GM12878 (cell line): Measurements from ENCODE around the gene NOP9. TPM values are rescaled to one million over a fixed set of nuclear protein-coding genes. Genes with fewer than 3 reads are reported as not detected.
A peak's percentile ranks its signal among the peaks of the same experiment; 100 is the strongest.

Experiments
- ATAC-seq: fragments of 200-7000 bp; cut with Tn5 transposase; 3 replicates; pipeline ENCODE4 v1.9.1; 2020; ENCODE audit warnings: mild to moderate bottlenecking, moderate library complexity
- BruUV-seq: library from RNA; stranded (reverse); fragments of 400-500 nt; replicated peaks from 2 replicates; lab custom pipeline; 2021; lab: Mats Ljungman, UMichigan
- CTCF ChIA-PET: fragments of 300-600 bp; sonication (Branson Sonifier 250); formaldehyde crosslinking; extraction: SDS; loops from one replicate; lab custom pipeline; 2021; ENCODE audit warnings: inconsistent platforms; lab: Yijun Ruan, JAX
- POLR2A ChIA-PET: fragments of 350-600 bp; formaldehyde crosslinking; extraction: SDS; loops from one replicate; lab custom pipeline; 2021; ENCODE audit warnings: inconsistent platforms; lab: Charles Lee
- RAD21 ChIA-PET: fragments of 300-600 bp; sonication (Branson Sonifier 250); formaldehyde crosslinking; loops from one replicate; lab custom pipeline; 2023; ENCODE audit warnings: antibody characterized with exemption; ENCODE audit not compliant: unreplicated experiment; lab: Charles Lee
- SMC1A ChIA-PET: fragments of 300-600 bp; sonication (Branson Sonifier 250); formaldehyde crosslinking; loops from one replicate; lab custom pipeline; 2023; ENCODE audit not compliant: unreplicated experiment, uncharacterized antibody; lab: Charles Lee
- DNase-seq: peaks from one replicate; pipeline ENCODE4 v3.0.0-alpha.2; 2011; ENCODE audit warnings: low read depth, low spot score
- FAIRE-seq: peaks from 3 replicates; lab custom pipeline; 2011; peaks lifted over from hg19 to GRCh38; lab: Jason Lieb, UNC
- H2AFZ ChIP-seq: 2 replicates; pipeline ENCODE4 v1.6.0; 2011; ENCODE audit warnings: low read depth, low read length, control low read depth; ENCODE audit not compliant: control insufficient read depth
- H3K27ac ChIP-seq: 2 replicates; pipeline ENCODE4 v1.5.1; 2011; ENCODE audit warnings: control low read depth; ENCODE audit not compliant: control insufficient read depth, insufficient read depth
- H3K27me3 ChIP-seq, 2 experiments: replicated peaks in 1 of 2; 2 replicates each; pipeline versions ENCODE4 v1.6.0 to v1.6.1; 2011; ENCODE audit warnings: low read length in 1 of 2; ENCODE audit not compliant: control insufficient read depth in 2 of 2, insufficient read depth in 2 of 2
- H3K36me3 ChIP-seq, 2 experiments: 2 replicates each; pipeline ENCODE4 v1.5.1; 2011; ENCODE audit warnings: low read length in 1 of 2; ENCODE audit not compliant: control insufficient read depth in 2 of 2, insufficient read depth in 2 of 2
- H3K4me1 ChIP-seq: 2 replicates; pipeline ENCODE4 v1.6.1; 2011; ENCODE audit warnings: mild to moderate bottlenecking, low read length, moderate library complexity, mixed read lengths; ENCODE audit not compliant: control insufficient read depth, insufficient read depth
- H3K4me2 ChIP-seq: 2 replicates; pipeline ENCODE4 v1.6.0; 2011; ENCODE audit warnings: control low read depth; ENCODE audit not compliant: control insufficient read depth, insufficient read depth
- H3K4me3 ChIP-seq: fragments of 200-600 bp; sonication (generic); 2 replicates; pipeline ENCODE4 v1.5.1; 2016
- H3K79me2 ChIP-seq: 2 replicates; pipeline ENCODE4 v1.6.0; 2011; ENCODE audit warnings: low read length; ENCODE audit not compliant: control insufficient read depth, insufficient read depth
- H3K9ac ChIP-seq: 2 replicates; pipeline ENCODE4 v1.8.0; 2011; ENCODE audit warnings: low read length, control low read depth, mixed read lengths; ENCODE audit not compliant: control insufficient read depth, insufficient read depth
- H3K9me3 ChIP-seq: replicated peaks from 3 replicates; pipeline ENCODE4 v1.5.1; 2011; ENCODE audit warnings: mild to moderate bottlenecking, low read length; ENCODE audit not compliant: control insufficient read depth, insufficient read depth
- H4K20me1 ChIP-seq: 2 replicates; pipeline ENCODE4 v1.6.0; 2011; ENCODE audit not compliant: control insufficient read depth, insufficient read depth
- BMI1 ChIP-seq: fragments of 450-650 bp; IDR thresholded peaks from 2 replicates; pipeline ENCODE4 v1.6.1; 2016; ENCODE audit warnings: mild to moderate bottlenecking, moderate library complexity, borderline replicate concordance
- CREM ChIP-seq: IDR thresholded peaks from 2 replicates; pipeline ENCODE4 v1.6.1; 2014; ENCODE audit warnings: antibody characterized with exemption, low read depth
- EED ChIP-seq: sonication (generic); IDR thresholded peaks from 2 replicates; pipeline ENCODE4 v1.6.1; 2016; ENCODE audit warnings: antibody characterized with exemption, low read depth
- FOS ChIP-seq: IDR thresholded peaks from 3 replicates; pipeline ENCODE4 v1.6.1; 2011; ENCODE audit warnings: borderline replicate concordance; ENCODE audit not compliant: insufficient read length; ENCODE audit errors: extremely low read depth
- MEF2B ChIP-seq: fragments of 450-650 bp; IDR thresholded peaks from 2 replicates; pipeline ENCODE4 v1.6.1; 2018; ENCODE audit warnings: mild to moderate bottlenecking, moderate library complexity; ENCODE audit not compliant: partially characterized antibody, poor library complexity, severe bottlenecking
- POLR2AphosphoS5 ChIP-seq: IDR thresholded peaks from 2 replicates; pipeline ENCODE4 v1.6.1; 2011; ENCODE audit warnings: mild to moderate bottlenecking, low read length, inconsistent platforms
- ZBED1 ChIP-seq: IDR thresholded peaks from 2 replicates; pipeline ENCODE4 v1.6.1; 2016; ENCODE audit warnings: borderline replicate concordance
- ZNF274 ChIP-seq: IDR thresholded peaks from one replicate; pipeline ENCODE4 v1.8.0; 2011; ENCODE audit not compliant: insufficient read length, insufficient read depth
- WGBS: methylation state at CpG from one replicate; pipeline ENCODE4 v1.1.6; 2016; ENCODE audit warnings: low lambda C conversion rate; ENCODE audit not compliant: insufficient replicate concordance, insufficient coverage; ENCODE audit errors: missing lambda C conversion rate; 5-methylcytosine and 5-hydroxymethylcytosine counted together
- in situ Hi-C: fragments of 300-500 bp; cut with MboI; formaldehyde crosslinking; loops from 9 replicates; pipeline ENCODE4 v1.14.3; 2018; ENCODE audit warnings: mixed read lengths
- intact Hi-C: fragments of 100-400 bp; cut with micrococcal nuclease; formaldehyde crosslinking; loops from one replicate; pipeline ENCODE4 v1.14.2; 2022; ENCODE audit not compliant: unreplicated experiment
- polyA plus RNA-seq, 11 experiments: library from polyadenylated mRNA; depleted of rRNA in 4 of 11; unstranded in 6 of 11; stranded (reverse) in 5 of 11; fragments of >200 nt; fragmentation: Nextera tagmentation in 4 of 11; fragmentation: Illumina TruSeq in 1 of 11; extraction: Ambion mirVana in 4 of 11; extraction: Trizol in 1 of 11; gene quantifications; 1 replicate in 1 of 11; 2 replicates in 10 of 11; pipeline versions ENCODE4 v1.2.1 to v1.2.3, GENCODE V29; 2011 to 2016; ENCODE audit warnings: inconsistent platforms in 2 of 11, missing spikeins in 2 of 11, low read depth in 1 of 11
- total RNA-seq, 4 experiments: library from RNA; depleted of rRNA in 3 of 4; stranded (reverse); fragments of >200 nt in 3 of 4; fragmentation: Illumina TruSeq in 1 of 4; extraction: Trizol in 1 of 4; gene quantifications; 2 replicates each; pipeline versions ENCODE4 v1.2.1 to v1.2.3, GENCODE V29; 2013 to 2021
- TF ChIP-seq, protein P1 (sequence below): fragments of 450-650 bp; formaldehyde crosslinking; IDR thresholded peaks from 2 replicates; pipeline ENCODE4 v1.4.0; 2020; ENCODE audit warnings: mild to moderate bottlenecking, moderate library complexity
- TF ChIP-seq, protein P2 (sequence below): fragments of 450-650 bp; IDR thresholded peaks from 2 replicates; pipeline ENCODE4 v1.6.1; 2016; ENCODE audit warnings: mild to moderate bottlenecking
- TF ChIP-seq, protein P3 (sequence below), 3 experiments: IDR thresholded peaks in 2 of 3; conservative IDR thresholded peaks in 1 of 3; 2 replicates each; pipeline ENCODE4 v1.5.1; 2011; ENCODE audit warnings: low read depth in 3 of 3, low read length in 3 of 3, mild to moderate bottlenecking in 3 of 3, control low read depth in 2 of 3, moderate library complexity in 2 of 3, inconsistent platforms in 1 of 3, mixed read lengths in 1 of 3; ENCODE audit not compliant: control insufficient read depth in 2 of 3, insufficient read depth in 1 of 3; ENCODE audit errors: extremely low read depth in 1 of 3

NOP9 gene
- total and polyA plus RNA-seq, 10 of the 15 experiments (the other 5 are each of a cell fraction or from before 2014, with no cell fraction given), result 2.4 to 43.9 (median 20.3) TPM

DNA sequence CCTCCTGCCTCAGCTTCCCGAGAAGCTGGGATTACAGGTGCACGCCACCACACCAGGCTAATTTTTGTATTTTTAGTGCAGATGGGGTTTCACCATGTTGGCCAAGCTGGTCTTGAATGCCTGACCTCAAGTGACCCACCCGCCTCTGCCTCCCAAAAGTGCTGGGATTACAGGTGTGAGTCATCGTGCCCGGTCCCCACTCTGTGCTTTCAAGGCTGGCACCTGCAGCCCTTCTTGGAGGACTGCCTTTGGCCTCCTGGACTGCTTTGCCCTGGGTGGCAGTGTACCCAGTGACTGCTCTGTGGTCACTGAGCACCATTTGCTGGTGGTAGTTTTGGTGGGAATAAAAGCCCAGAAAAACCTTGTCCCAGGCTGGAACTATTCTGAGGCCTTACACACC lies 12.7 kb upstream of the NOP9 start (continued):
- TF ChIP-seq, protein P1, sequence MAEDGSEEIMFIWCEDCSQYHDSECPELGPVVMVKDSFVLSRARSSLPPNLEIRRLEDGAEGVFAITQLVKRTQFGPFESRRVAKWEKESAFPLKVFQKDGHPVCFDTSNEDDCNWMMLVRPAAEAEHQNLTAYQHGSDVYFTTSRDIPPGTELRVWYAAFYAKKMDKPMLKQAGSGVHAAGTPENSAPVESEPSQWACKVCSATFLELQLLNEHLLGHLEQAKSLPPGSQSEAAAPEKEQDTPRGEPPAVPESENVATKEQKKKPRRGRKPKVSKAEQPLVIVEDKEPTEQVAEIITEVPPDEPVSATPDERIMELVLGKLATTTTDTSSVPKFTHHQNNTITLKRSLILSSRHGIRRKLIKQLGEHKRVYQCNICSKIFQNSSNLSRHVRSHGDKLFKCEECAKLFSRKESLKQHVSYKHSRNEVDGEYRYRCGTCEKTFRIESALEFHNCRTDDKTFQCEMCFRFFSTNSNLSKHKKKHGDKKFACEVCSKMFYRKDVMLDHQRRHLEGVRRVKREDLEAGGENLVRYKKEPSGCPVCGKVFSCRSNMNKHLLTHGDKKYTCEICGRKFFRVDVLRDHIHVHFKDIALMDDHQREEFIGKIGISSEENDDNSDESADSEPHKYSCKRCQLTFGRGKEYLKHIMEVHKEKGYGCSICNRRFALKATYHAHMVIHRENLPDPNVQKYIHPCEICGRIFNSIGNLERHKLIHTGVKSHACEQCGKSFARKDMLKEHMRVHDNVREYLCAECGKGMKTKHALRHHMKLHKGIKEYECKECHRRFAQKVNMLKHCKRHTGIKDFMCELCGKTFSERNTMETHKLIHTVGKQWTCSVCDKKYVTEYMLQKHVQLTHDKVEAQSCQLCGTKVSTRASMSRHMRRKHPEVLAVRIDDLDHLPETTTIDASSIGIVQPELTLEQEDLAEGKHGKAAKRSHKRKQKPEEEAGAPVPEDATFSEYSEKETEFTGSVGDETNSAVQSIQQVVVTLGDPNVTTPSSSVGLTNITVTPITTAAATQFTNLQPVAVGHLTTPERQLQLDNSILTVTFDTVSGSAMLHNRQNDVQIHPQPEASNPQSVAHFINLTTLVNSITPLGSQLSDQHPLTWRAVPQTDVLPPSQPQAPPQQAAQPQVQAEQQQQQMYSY (CRISPR knock-in tag), result no peak
- TF ChIP-seq MEF2B, result no peak
- no peak for TF ChIP-seq FOS
- TF ChIP-seq POLR2AphosphoS5, result no peak

DNA sequence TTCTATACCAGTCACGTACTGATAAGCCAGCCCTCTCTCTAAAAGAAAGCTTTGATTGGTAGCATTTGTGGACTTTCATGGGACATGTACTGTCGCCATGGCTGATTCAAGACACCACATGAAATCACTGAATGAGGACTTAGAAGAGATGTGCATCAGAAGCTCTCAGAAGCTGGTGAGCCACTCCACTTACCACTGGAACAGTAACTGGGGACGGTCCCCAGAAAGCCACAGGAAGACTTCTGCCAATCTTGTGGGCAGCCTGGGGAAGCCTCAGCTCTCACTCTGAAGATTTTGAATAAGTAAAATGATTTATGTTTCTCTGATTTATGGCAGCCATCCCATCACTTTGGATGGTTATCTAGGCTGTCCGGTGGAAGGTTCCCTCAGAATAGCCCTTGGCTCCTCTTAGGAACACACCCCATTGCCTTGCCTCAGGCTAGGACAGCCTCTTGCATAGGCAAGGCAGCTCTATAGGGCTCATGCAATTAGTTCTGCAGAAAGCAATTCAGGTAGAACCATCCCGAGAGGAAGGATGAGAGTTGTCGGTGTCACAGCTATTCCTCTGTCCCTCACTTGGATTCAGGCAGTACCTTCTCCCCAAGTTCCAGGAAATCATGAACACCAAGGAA lies 9.9 kb upstream of the NOP9 start:
- Histone ChIP-seq H3K79me2 (no peaks in the 10 kb centered on the region), H3K4me3 (no peak overlapping the region), H3K4me1 (peaks cover 11% of the 10 kb centered on the region), H3K9me3 (no peaks in the 10 kb centered on the region), H3K4me2 (peak overlapping the region; percentile 42), H3K36me3 (peaks cover 12 to 26% of the 10 kb centered on the region in 2 experiments), H4K20me1 (no peaks in the 10 kb centered on the region), H2AFZ (no peak overlapping the region), H3K27me3 (no peaks in the 10 kb centered on the region), H3K27ac (0 out of 2 replicates have a peak overlapping the region, but pooled peaks have one; percentile 24), H3K9ac (no peak overlapping the region)
- no peak for FAIRE-seq
- no TSS peak for BruUV-seq
- intact Hi-C loops (no loop called here), in situ Hi-C loops (no loop called here)
- no peak for DNase-seq
- ChIA-PET CTCF (interaction anchor here (0.9 to 13.4 kb wide), 9 partner anchors 10 to 142 kb away, joined by 3 to 269 read pairs (median 5); partner anchors contain the start of genes CIDEB, DHRS1, NOP9 and RABGGTA), POLR2A (interaction anchor here (0.6 to 2.5 kb wide), 8 partner anchors 9 to 161 kb away, joined by 3 to 9 read pairs (median 5); partner anchors contain the start of genes CHMP4A and TINF2), SMC1A (interaction anchor here (0.6 to 3.0 kb wide), 10 partner anchors 8 to 48 kb away, joined by 3 to 18 read pairs (median 6); partner anchors contain the start of genes CIDEB, LTB4R2, RABGGTA and TINF2), RAD21 (interaction anchor here (0.9 to 3.0 kb wide), 5 partner anchors 10 to 74 kb away, joined by 4 to 16 read pairs (median 6); partner anchors contain the start of genes DHRS1, MDP1, NOP9 and TINF2)
- 38% methylated on average over 6 of the region's 6 CpGs for WGBS
- ATAC-seq, result peak; percentile 95
- TF ChIP-seq, protein P2, sequence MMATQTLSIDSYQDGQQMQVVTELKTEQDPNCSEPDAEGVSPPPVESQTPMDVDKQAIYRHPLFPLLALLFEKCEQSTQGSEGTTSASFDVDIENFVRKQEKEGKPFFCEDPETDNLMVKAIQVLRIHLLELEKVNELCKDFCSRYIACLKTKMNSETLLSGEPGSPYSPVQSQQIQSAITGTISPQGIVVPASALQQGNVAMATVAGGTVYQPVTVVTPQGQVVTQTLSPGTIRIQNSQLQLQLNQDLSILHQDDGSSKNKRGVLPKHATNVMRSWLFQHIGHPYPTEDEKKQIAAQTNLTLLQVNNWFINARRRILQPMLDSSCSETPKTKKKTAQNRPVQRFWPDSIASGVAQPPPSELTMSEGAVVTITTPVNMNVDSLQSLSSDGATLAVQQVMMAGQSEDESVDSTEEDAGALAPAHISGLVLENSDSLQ, result peak; percentile 62; the same call in 1 of the 2 replicates
- no peak for TF ChIP-seq CREM
- TF ChIP-seq ZNF274, result no peak
- no peak for TF ChIP-seq EED
- TF ChIP-seq BMI1, result no peak
- TF ChIP-seq, protein P3, sequence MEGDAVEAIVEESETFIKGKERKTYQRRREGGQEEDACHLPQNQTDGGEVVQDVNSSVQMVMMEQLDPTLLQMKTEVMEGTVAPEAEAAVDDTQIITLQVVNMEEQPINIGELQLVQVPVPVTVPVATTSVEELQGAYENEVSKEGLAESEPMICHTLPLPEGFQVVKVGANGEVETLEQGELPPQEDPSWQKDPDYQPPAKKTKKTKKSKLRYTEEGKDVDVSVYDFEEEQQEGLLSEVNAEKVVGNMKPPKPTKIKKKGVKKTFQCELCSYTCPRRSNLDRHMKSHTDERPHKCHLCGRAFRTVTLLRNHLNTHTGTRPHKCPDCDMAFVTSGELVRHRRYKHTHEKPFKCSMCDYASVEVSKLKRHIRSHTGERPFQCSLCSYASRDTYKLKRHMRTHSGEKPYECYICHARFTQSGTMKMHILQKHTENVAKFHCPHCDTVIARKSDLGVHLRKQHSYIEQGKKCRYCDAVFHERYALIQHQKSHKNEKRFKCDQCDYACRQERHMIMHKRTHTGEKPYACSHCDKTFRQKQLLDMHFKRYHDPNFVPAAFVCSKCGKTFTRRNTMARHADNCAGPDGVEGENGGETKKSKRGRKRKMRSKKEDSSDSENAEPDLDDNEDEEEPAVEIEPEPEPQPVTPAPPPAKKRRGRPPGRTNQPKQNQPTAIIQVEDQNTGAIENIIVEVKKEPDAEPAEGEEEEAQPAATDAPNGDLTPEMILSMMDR (IDR thresholded peaks at IDR 0.05 in 2 of 3, conservative IDR thresholded peaks at IDR 0.05 in 1 of 3; ENCODE audit: control insufficient read depth in 2 of 3, extremely low read depth in 1 of 3, insufficient read depth in 1 of 3, low read depth in 3 of 3, low read length in 3 of 3), result no peak
- TF ChIP-seq ZBED1, result no peak
